DMS 273 (cell line): Measurements from ENCODE around the gene CHRM4.

Experiments used
- DNase-seq: peaks from one replicate; lab custom pipeline; 2025; ENCODE audit not compliant: unreplicated experiment; lab: John Stamatoyannopoulos, UW

The CHRM4 gene

GRCh38 chr11:46391578-46392420 lies at the start of gene CHRM4:
Gene CHRM4, minus strand, starts transcription at chr11:46391776. Its CDS starts 5,219 bp downstream, at chr11:46386557.
- DNase-seq, result peak; percentile 77

- DNase-seq, result peak; percentile 80
These were observed 46.6 kb upstream of the CHRM4 start for GRCh38 chr11:46438211-46438610.

- DNase-seq, result peak; percentile 6
These were observed 45.6 kb upstream of the CHRM4 start for GRCh38 chr11:46437122-46437689.

GRCh38 chr11:46436113-46436512 lies 44.5 kb upstream of the CHRM4 start:
- no peak for DNase-seq

GRCh38 chr11:46435679-46436078 lies 44.1 kb upstream of the CHRM4 start:
- peak; percentile 41 for DNase-seq

GRCh38 chr11:46431211-46431610 lies 39.6 kb upstream of the CHRM4 start:
- peak; percentile 11 for DNase-seq

- DNase-seq, result no peak
These were observed 38.1 kb upstream of the CHRM4 start for GRCh38 chr11:46429717-46430116.

GRCh38 chr11:46427364-46427763 lies 35.8 kb upstream of the CHRM4 start:
- DNase-seq, result no peak

- DNase-seq, result no peak
These were observed 34.8 kb upstream of the CHRM4 start for GRCh38 chr11:46426233-46426991.

GRCh38 chr11:46422588-46422987 lies 31.0 kb upstream of the CHRM4 start:
- no peak for DNase-seq

- DNase-seq, result peak; percentile 9
These were observed 29.8 kb upstream of the CHRM4 start for GRCh38 chr11:46421257-46421880.

- DNase-seq, result no peak
These were observed 28.9 kb upstream of the CHRM4 start for GRCh38 chr11:46420513-46420912.

GRCh38 chr11:46418751-46419150 lies 27.2 kb upstream of the CHRM4 start:
- no peak for DNase-seq

- no peak for DNase-seq
These were observed 26.1 kb upstream of the CHRM4 start for GRCh38 chr11:46417711-46418110.

- DNase-seq, result no peak
These were observed 23.3 kb upstream of the CHRM4 start for GRCh38 chr11:46414879-46415278.

GRCh38 chr11:46414466-46414796 lies 22.9 kb upstream of the CHRM4 start:
- peak; percentile 42 for DNase-seq

- DNase-seq, result no peak
These were observed 22.3 kb upstream of the CHRM4 start for GRCh38 chr11:46413760-46414465.

- peak; percentile 62 for DNase-seq
These were observed 18.4 kb upstream of the CHRM4 start for GRCh38 chr11:46410021-46410420.

GRCh38 chr11:46408407-46408986 lies 16.9 kb upstream of the CHRM4 start:
- no peak for DNase-seq

- no peak for DNase-seq
These were observed 16.1 kb upstream of the CHRM4 start for GRCh38 chr11:46407635-46408034.
